ENCODE data around the gene GPR22. TPM values are rescaled to one million over a fixed set of nuclear protein-coding genes. Genes with fewer than 3 reads are reported as not detected.

GPR22 gene
- total and polyA plus RNA-seq, 4 experiments from 2014 or later: 0.12 to 0.98 TPM; not detected in 2

DNA sequence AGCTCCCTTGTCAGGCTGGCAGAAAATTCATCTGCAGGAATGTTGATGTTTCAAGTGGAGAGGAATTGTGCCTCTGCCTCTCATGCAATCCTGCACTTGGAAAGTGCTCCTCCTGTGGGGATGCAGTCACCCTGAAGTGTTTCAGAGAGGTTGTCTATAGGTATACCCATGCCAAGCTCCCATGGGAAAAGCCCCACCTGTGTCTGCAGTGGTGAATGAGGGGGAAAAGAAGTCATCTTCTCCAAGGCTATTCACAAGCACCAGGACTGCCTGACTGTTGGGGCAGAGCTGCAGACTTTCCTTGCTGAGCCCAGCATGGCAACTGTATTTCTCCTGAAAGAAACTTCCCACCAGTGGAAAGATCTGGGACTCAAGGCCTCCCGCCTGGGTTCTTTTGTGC, 35.5 kb downstream of the GPR22 start:
- Histone ChIP-seq H3K27ac (ENCODE audit: low read depth, low read length) (no peak overlapping the region), H3K4me3 (ENCODE audit: low read length in 2 of 2) (no peak overlapping the region), H3K4me1 (ENCODE audit: insufficient read depth, low read length) (no peaks in the 10 kb centered on the region), H3K36me3 (ENCODE audit: insufficient read depth, low read length) (peaks cover 5% of the 10 kb centered on the region), H3K27me3 (ENCODE audit: insufficient read depth, low read length) (no peaks in the 10 kb centered on the region), H3K9me3 (ENCODE audit: control insufficient read depth in 1 of 2, low read length in 2 of 2) (no peaks in the 10 kb centered on the region)
- intact Hi-C loops (cut with micrococcal nuclease): no loop called here
- peaks cover 15 to 30% of the 10 kb centered on the region in 2 donors for H3K36me3 Mint-ChIP-seq
- H3K9me3 Mint-ChIP-seq: no peaks in the 10 kb centered on the region
- H3K27me3 Mint-ChIP-seq: no peaks in the 10 kb centered on the region
- H3K4me3 Mint-ChIP-seq: no peak overlapping the region
- no peak for DNase-seq
- ChIA-PET POLR2A (ENCODE audit: partially characterized antibody) (no interaction called here), CTCF (ENCODE audit: partially characterized antibody) (no interaction called here)
- peaks cover 13 to 33% (median 18%) of the 10 kb centered on the region in 4 donors for H3K4me1 Mint-ChIP-seq
- no peak overlapping the region for H3K27ac Mint-ChIP-seq

DNA sequence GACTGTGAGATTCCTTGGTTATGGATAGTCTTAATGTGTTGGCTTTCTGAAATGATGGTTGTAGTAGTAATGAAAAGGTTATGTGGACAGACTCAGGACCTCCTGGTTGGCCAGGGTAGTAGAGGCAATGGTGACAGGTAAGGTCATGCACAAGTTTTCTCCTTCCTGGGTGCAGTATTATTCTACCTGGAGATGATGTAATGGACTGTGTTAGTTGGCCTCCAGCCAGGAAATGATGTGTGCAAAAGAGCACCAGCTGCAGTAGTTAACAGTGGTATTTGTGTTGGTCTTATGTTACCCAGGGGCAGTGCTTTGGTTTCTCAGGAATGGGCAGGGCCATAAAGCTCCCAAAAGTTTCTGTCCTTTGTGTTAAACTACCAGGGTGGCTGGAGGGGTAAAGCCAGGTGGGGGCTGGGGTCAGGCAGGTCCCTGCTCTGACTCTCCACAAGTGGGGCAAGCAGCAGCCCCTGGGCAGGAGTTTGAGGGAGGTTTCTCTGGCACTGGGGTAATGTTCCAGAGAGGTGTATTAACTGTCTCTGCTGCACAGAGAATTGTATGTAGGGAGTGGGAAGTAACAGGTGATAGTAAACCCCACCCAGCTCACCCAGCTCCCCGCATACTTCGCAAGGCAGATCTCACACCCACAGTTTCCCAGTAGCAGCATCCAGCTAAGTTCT, 36.3 kb downstream of the GPR22 start:
- Mint-ChIP-seq H3K27me3 (no peaks in the 10 kb centered on the region), H3K27ac (peak overlapping the region in 2 of 7 donors; percentile 9 to 36), H3K4me1 (peaks cover 18 to 41% (median 25%) of the 10 kb centered on the region in 4 donors), H3K36me3 (peaks cover 15 to 30% of the 10 kb centered on the region in 2 donors), H3K4me3 (no peak overlapping the region), H3K9me3 (peaks cover 0 to 1% (median 0%) of the 10 kb centered on the region in 8 donors)
- no peaks in the 10 kb centered on the region for H3K4me1 ChIP-seq (ENCODE audit: insufficient read depth, low read length)
- no peaks in the 10 kb centered on the region for H3K27me3 ChIP-seq (ENCODE audit: insufficient read depth, low read length)
- ChIA-PET POLR2A (ENCODE audit: partially characterized antibody) (no interaction called here), CTCF (ENCODE audit: partially characterized antibody) (no interaction called here)
- no peak overlapping the region for H3K27ac ChIP-seq (ENCODE audit: low read depth, low read length)
- no peaks in the 10 kb centered on the region for H3K9me3 ChIP-seq (ENCODE audit: control insufficient read depth in 1 of 2, low read length in 2 of 2)
- no peak for DNase-seq
- no peak overlapping the region for H3K4me3 ChIP-seq (ENCODE audit: low read length in 2 of 2)
- intact Hi-C loops (cut with micrococcal nuclease): no loop called here
- peaks cover 5% of the 10 kb centered on the region for H3K36me3 ChIP-seq (ENCODE audit: insufficient read depth, low read length)

DNA sequence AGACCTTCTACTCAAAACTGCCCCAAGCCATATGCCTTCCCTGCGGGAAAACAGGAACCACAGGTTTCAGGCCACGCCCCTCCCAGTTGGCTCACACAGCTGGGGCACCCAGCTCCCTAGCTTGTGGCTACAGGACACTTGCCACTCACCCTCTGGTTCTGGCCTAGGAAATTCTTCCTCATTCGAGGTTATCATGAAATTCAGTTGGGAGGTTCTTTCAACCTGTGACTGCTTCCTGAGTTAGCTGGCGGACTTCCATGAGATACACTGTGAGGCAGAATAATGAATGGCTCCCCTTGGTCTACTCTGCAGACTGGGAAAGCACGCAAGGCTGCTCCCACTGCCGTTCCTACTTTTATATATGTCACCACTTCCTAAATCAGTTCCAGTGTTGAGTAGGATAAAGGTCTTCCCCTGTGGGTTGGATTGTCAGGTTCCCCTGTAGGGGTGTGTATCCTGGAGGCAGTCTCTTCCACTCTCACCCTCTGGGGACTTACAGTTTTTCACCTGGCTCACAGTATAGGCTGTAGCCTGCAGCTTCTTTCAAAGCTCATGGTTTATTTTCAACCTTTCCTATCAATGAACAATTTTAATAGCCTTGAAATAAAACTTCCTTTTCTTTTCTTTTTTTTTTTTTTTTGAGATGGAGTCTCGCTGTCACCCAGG, 37.0 kb downstream of the GPR22 start:
- H3K4me1 ChIP-seq (ENCODE audit: insufficient read depth, low read length): no peaks in the 10 kb centered on the region
- intact Hi-C loops (cut with micrococcal nuclease): no loop called here
- ChIA-PET POLR2A (ENCODE audit: partially characterized antibody) (no interaction called here), CTCF (ENCODE audit: partially characterized antibody) (no interaction called here)
- H3K27ac ChIP-seq (ENCODE audit: low read depth, low read length): no peak overlapping the region
- no peak for DNase-seq
- Mint-ChIP-seq H3K9me3 (peaks cover 0 to 1% (median 0%) of the 10 kb centered on the region in 8 donors), H3K27ac (no peak overlapping the region), H3K4me3 (no peak overlapping the region), H3K27me3 (no peaks in the 10 kb centered on the region), H3K36me3 (peaks cover 15 to 30% of the 10 kb centered on the region in 2 donors), H3K4me1 (peaks cover 18 to 47% (median 29%) of the 10 kb centered on the region in 4 donors)
- H3K4me3 ChIP-seq (ENCODE audit: low read length in 2 of 2): no peak overlapping the region
- no peaks in the 10 kb centered on the region for H3K9me3 ChIP-seq (ENCODE audit: control insufficient read depth in 1 of 2, low read length in 2 of 2)
- peaks cover 5% of the 10 kb centered on the region for H3K36me3 ChIP-seq (ENCODE audit: insufficient read depth, low read length)
- no peaks in the 10 kb centered on the region for H3K27me3 ChIP-seq (ENCODE audit: insufficient read depth, low read length)

Other genes starting within 250 kb of the GPR22 start
- gene COG5, start 93.9 kb downstream of the GPR22 start, total RNA-seq: 10 to 100 TPM; 85.0 to 87.8 TPM
- 10 to 100 TPM; 39.3 to 44.2 TPM for gene COG5, start 93.9 kb downstream of the GPR22 start, polyA plus RNA-seq
- 10 to 100 TPM; 10.9 to 11.3 TPM for gene DUS4L, start 93.9 kb downstream of the GPR22 start, total RNA-seq
- gene DUS4L, start 93.9 kb downstream of the GPR22 start, polyA plus RNA-seq: 1 to 10 TPM; 4.6 to 4.9 TPM
- 10 to 100 TPM; 17.0 to 18.7 TPM for gene BCAP29, start 110.2 kb downstream of the GPR22 start, total RNA-seq
- gene BCAP29, start 110.2 kb downstream of the GPR22 start, polyA plus RNA-seq: 10 to 100 TPM; 34.1 to 34.8 TPM
- not detected for gene SLC26A4, start 190.8 kb downstream of the GPR22 start, total RNA-seq
- not detected for gene SLC26A4, start 190.8 kb downstream of the GPR22 start, polyA plus RNA-seq